Lower leg skin (tissue), 4 donors: ENCODE data around the gene CLEC11A. TPM values are rescaled to one million over a fixed set of nuclear protein-coding genes. Genes with fewer than 3 reads are reported as not detected.

ENCODE experiments used
- DNase-seq, 2 donors: peaks; one replicate each; pipeline ENCODE4 v3.0.0-alpha.2; 2019; ENCODE audit warnings: low spot score in 2 of 2
- H3K4me3 ChIP-seq: fragments of 200-600 bp; sonication (generic); 2 replicates; pipeline ENCODE4 v1.5.1; 2017; ENCODE audit warnings: mild to moderate bottlenecking, low read depth; ENCODE audit not compliant: poor library complexity, severe bottlenecking
- POLR2A ChIP-seq, 2 donors: fragments of 450-650 bp; IDR thresholded peaks; one replicate each; pipeline ENCODE4 v1.6.1; 2016 to 2017; ENCODE audit warnings: antibody characterized with exemption in 2 of 2, mild to moderate bottlenecking in 1 of 2, moderate library complexity in 1 of 2
- WGBS, 2 donors: methylation state at CpG; one replicate each; pipeline ENCODE4 v1.1.5; 2018; 5-methylcytosine and 5-hydroxymethylcytosine counted together
- intact Hi-C: fragments of 100-400 bp; cut with DNase I; formaldehyde crosslinking; loops from one replicate; pipeline ENCODE4 v1.15.0; 2023; ENCODE audit warnings: low total_unique reads
- total RNA-seq, 4 donors: library from RNA; depleted of rRNA; stranded (reverse); fragments of >200 nt; gene quantifications; one replicate each; pipeline ENCODE4 v1.1.0, GENCODE V29; 2016
- TF ChIP-seq, protein P1 (sequence below), 3 donors: fragments of 450-650 bp; IDR thresholded peaks; one replicate each; pipeline ENCODE4 v1.5.1; 2016; ENCODE audit warnings: antibody characterized with exemption in 3 of 3, mild to moderate bottlenecking in 3 of 3, moderate library complexity in 2 of 3

Gene CLEC11A
- total RNA-seq, 4 donors from 2014 or later, result 9.5 to 19.2 (median 11.9) TPM

DNA sequence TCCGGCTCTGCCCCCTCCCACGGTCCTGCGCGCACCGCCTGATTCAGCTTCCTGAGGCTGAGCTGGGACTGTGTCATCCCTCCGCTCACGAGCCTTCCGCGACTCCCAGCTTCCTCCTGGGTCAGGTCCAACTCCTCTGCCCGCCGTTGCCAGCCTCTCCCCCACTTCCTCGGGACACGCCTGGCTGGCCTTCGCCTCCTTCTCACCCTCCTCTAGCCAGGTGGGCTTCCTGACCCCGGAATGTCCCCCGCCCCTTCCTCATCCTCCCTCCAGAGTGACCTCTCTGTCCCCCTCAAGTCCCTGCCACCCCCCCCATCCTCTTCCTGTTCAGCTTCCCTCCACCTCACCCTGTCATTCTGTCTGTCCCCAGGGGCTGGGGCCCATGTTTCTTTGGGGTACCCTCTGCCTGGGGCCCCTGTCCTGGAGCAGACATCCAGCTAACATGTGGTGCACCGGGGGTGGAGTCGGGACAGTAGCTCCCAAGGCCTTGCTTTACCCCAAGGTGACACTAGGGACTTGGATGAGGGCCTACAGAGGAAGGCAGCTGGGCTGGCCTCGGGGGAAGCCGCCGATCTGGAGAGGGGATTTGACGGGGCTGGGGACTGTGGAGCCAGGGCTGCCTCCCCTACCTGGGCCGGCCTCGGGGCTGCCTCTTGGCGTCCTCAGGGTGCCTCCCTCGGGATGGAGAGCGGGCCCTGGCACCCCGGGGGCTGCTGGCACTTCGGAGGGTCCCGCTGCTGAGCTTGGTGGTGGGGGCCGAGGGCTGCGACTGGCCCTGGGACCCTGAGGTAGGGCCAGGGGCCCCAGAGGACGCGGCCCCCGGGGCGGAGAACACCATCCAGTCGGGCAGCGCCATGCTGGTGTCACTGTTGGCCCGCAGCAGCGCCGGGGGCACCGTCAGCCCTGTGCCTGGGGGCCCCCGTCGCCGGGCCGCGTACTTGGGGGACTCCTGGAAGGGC lies 20.0 kb upstream of the CLEC11A start:
- WGBS, 2 donors, result 69 to 70% methylated on average over 35 to 41 of the region's 47 CpGs
- intact Hi-C loops, result no loop called here
- no peak for TF ChIP-seq POLR2A (IDR thresholded peaks at IDR 0.05)
- TF ChIP-seq, protein P1, sequence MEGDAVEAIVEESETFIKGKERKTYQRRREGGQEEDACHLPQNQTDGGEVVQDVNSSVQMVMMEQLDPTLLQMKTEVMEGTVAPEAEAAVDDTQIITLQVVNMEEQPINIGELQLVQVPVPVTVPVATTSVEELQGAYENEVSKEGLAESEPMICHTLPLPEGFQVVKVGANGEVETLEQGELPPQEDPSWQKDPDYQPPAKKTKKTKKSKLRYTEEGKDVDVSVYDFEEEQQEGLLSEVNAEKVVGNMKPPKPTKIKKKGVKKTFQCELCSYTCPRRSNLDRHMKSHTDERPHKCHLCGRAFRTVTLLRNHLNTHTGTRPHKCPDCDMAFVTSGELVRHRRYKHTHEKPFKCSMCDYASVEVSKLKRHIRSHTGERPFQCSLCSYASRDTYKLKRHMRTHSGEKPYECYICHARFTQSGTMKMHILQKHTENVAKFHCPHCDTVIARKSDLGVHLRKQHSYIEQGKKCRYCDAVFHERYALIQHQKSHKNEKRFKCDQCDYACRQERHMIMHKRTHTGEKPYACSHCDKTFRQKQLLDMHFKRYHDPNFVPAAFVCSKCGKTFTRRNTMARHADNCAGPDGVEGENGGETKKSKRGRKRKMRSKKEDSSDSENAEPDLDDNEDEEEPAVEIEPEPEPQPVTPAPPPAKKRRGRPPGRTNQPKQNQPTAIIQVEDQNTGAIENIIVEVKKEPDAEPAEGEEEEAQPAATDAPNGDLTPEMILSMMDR (IDR thresholded peaks at IDR 0.05), result no peak
- no peak for DNase-seq
- H3K4me3 ChIP-seq, result no peak overlapping the region

DNA sequence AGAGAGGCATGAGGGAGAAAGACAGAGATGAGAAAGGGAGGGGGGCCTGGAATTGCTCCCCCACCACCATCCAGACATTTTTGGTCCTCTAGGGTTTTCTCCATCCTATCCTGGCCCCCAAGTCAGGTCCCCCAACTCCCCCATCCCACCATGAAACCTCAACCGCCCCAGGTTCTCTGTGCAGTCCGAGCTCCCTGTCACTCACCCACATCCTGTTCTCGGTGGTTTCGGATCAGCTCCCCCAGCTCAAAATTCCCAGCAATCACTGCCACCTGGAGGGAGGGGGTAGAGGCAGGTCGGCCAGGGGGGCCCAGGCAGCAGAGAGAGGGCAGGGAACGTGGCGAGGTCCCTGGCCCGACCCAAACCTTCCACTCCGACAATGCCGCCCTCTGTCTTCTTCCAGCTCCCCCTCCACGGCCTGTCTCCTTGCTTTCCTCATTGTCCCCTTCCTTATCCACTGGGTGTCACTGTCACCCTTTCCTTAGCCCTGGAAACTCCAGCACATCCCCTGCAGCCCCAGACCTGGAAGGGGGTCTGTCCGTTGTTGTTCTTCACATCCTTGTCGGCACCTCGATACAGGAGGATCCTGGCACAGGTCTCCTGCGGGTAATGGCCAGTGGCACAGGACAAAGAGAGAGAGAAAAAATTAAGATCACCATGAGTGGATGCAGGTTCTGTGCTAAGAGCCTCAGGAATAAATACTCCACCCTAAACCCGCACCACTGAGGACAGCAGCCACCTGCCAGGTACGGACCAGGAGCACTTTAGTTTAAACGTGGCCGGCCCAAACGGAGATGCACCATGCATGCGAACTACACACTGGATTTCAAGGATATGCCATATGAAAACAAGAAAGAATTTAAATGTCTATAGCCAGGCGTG lies 19.0 kb upstream of the CLEC11A start:
- no peak for DNase-seq
- WGBS, 2 donors, result 36 to 42% methylated on average over 22 of the region's 22 CpGs
- no peak overlapping the region for H3K4me3 ChIP-seq
- intact Hi-C loops, result no loop called here
- no peak for TF ChIP-seq POLR2A (IDR thresholded peaks at IDR 0.05)
- TF ChIP-seq, protein P1 (IDR thresholded peaks at IDR 0.05), result no peak

DNA sequence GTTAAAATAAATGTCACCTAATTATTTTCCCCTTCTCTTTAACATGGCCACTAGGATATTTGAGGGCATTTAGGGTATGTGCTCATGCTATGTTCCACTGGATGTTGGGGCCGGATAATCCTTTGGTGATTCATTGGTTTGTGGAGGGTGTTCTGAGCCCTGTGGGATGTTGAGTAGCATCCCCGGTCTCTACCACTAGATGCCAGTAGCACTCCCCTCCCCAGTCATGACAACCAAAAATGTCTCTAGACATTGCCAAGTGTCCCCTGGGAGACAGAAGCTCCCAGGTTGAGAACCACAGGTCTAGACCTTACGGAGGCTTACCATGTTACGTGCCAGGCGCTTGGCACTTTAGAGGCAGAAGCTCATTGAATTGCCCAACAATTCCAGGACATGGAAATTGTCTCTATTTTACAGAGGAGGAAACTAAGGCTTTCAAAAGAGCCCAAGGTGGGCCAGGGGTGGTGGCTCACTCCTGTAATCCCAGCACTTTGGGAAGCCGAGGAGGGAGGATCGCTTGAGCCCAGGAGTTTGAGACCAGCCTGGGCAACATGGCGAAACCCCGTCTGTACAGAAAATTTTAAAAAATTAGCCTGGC lies 17.6 kb upstream of the CLEC11A start:
- intact Hi-C loops, result no loop called here
- H3K4me3 ChIP-seq, result no peak overlapping the region
- WGBS, 2 donors, result 36 to 41% methylated on average over 9 of the region's 9 CpGs
- TF ChIP-seq POLR2A (IDR thresholded peaks at IDR 0.05), result no peak
- TF ChIP-seq, protein P1 (IDR thresholded peaks at IDR 0.05), result no peak
- DNase-seq, result no peak

DNA sequence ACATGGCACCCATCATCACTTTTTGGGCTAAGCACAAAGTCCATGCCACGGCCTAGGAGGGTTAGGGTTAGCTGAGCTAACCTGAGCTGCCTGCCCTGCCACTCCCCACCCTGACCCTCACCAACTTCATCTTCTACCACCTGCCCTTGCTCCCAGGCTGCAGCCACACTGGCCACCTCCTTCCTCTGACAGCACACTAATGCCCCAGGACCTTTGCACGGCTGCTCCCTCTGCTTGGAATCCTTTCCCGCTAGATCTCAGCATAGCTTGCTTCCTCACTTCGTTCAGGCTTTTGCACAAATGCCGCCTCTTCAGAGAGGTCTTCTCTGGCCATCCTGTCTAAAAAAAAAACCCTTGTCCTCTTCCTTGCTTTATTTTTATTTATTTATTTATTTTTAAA lies 16.8 kb upstream of the CLEC11A start:
- no peak overlapping the region for H3K4me3 ChIP-seq
- TF ChIP-seq POLR2A (IDR thresholded peaks at IDR 0.05), result no peak
- TF ChIP-seq, protein P1 (IDR thresholded peaks at IDR 0.05), result no peak
- 68 to 76% methylated on average over 5 of the region's 5 CpGs for whole genome bisulfite sequencing, 2 donors
- DNase-seq, result no peak
- intact Hi-C loops, result no loop called here

DNA sequence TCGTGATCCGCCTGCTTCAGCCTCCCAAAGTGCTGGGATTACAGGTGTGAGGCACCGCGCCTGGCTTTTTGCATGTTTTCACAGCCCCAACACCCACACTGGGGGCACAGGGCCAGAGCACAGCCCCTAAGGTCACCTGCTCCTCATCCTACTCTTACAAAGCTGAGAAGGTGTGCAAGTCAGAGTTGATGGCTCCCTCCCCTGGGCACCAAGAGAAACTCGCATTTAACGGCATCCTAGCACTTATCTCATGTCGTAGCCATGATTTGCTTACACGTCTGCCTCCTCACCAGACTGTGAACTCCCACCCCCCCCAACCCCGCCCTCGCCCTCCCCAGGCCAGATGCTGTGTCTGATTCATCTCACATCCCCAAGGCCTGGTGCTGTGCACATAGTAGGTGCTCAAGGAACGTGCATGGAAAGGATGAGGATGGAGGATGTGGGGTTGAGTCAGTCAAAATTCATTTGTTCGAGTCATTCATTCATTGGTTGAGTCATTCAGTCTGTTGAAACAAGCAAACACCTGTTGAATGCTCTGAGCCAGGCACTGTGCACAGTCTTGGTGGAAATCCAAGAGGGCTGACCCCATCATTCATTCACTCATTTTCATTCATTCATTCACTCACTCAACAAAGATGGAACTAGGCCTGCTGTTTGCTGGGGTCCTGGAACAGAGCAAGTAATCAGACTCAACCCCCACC lies 14.8 kb upstream of the CLEC11A start:
- intact Hi-C loops, result no loop called here
- no peak overlapping the region for H3K4me3 ChIP-seq
- DNase-seq, result no peak
- WGBS, 2 donors, result 70 to 71% methylated on average over 12 of the region's 12 CpGs
- no peak for TF ChIP-seq POLR2A (IDR thresholded peaks at IDR 0.05)
- TF ChIP-seq, protein P1 (IDR thresholded peaks at IDR 0.05), result no peak
